ENCODE measurements around the gene RYK.

Gene RYK

GRCh38 chr3:134148534-134148933, 102.1 kb downstream of the RYK start:
- DNase-seq (ENCODE audit: low read depth), result no peak

- DNase-seq (ENCODE audit: low read depth), result no peak
Observed at GRCh38 chr3:134147411-134147810, 103.2 kb downstream of the RYK start.

- no peak for DNase-seq (ENCODE audit: low read depth)
Observed at GRCh38 chr3:134146666-134147065, 104.0 kb downstream of the RYK start.

GRCh38 chr3:134145183-134145582, 105.5 kb downstream of the RYK start:
- DNase-seq (ENCODE audit: low read depth), result no peak

GRCh38 chr3:134144694-134145093, 106.0 kb downstream of the RYK start:
- DNase-seq (ENCODE audit: low read depth), result no peak

- DNase-seq (ENCODE audit: low read depth), result no peak
Observed at GRCh38 chr3:134143828-134144401, 106.7 kb downstream of the RYK start.

- DNase-seq (ENCODE audit: low read depth), result no peak
Observed at GRCh38 chr3:134136604-134137003, 114.1 kb downstream of the RYK start.

- DNase-seq (ENCODE audit: low read depth), result no peak
Observed at GRCh38 chr3:134134698-134135415, 115.8 kb downstream of the RYK start.

- no peak for DNase-seq (ENCODE audit: low read depth)
Observed at GRCh38 chr3:134134240-134134639, 116.4 kb downstream of the RYK start.

GRCh38 chr3:134132961-134133360, 117.7 kb downstream of the RYK start:
- no peak for DNase-seq (ENCODE audit: low read depth)

- no peak for DNase-seq (ENCODE audit: low read depth)
Observed at GRCh38 chr3:134126153-134126552, 124.5 kb downstream of the RYK start.

- DNase-seq (ENCODE audit: low read depth), result no peak
Observed at GRCh38 chr3:134114726-134115125, 135.9 kb downstream of the RYK start.

- DNase-seq (ENCODE audit: low read depth), result no peak
Observed at GRCh38 chr3:134111616-134112015, 139.0 kb downstream of the RYK start.

GRCh38 chr3:134110963-134111362, 139.7 kb downstream of the RYK start:
- no peak for DNase-seq (ENCODE audit: low read depth)

Data from stimulated activated CD4-positive, alpha-beta T cell treated with anti-CD3 and anti-CD28 coated beads, Interleukin-2, amount 100 ng/mL, for 4 hours (primary cell).